Renal cortical epithelial cell (primary cell): Measurements from ENCODE around the gene LSM14B. TPM values are rescaled to one million over a fixed set of nuclear protein-coding genes. Genes with fewer than 3 reads are reported as not detected.
"Not testable (repeated sequence)": the region's sequence is repeated elsewhere in the genome, so short reads cannot be mapped to it uniquely, and the experiment has no call there.

Source experiments
- DNase-seq: peaks from one replicate; pipeline ENCODE4 v3.0.0-alpha.2; 2011; ENCODE audit warnings: low read depth
- total RNA-seq: library from RNA; depleted of rRNA; stranded (reverse); fragments of >200 nt; gene quantifications from 2 replicates; pipeline ENCODE4 v1.2.3, GENCODE V29; 2014

LSM14B gene
- total RNA-seq: 29.7 and 34.7 TPM in 2 replicates

- DNase-seq: peak; percentile 85
Observed at GRCh38 chr20:62121776-62122653, at the start of gene LSM14B. TSS of gene LSM14B (plus strand) at chr20:62122475. CDS start at chr20:62122667, 192 bp downstream.

- no peak for DNase-seq
Observed at GRCh38 chr20:62073323-62073722, 49.0 kb upstream of the LSM14B start.

GRCh38 chr20:62079166-62079565 lies 43.1 kb upstream of the LSM14B start:
- no peak for DNase-seq

- no peak for DNase-seq
Observed at GRCh38 chr20:62080249-62080990, 41.9 kb upstream of the LSM14B start.

- no peak for DNase-seq
Observed at GRCh38 chr20:62083312-62083711, 39.0 kb upstream of the LSM14B start.

GRCh38 chr20:62084224-62084623 lies 38.1 kb upstream of the LSM14B start:
- not testable (repeated sequence) for DNase-seq

- no peak for DNase-seq
Observed at GRCh38 chr20:62085206-62085605, 37.1 kb upstream of the LSM14B start.

GRCh38 chr20:62087227-62087626 lies 35.0 kb upstream of the LSM14B start:
- no peak for DNase-seq

- no peak for DNase-seq
Observed at GRCh38 chr20:62087632-62088031, 34.6 kb upstream of the LSM14B start.

- peak; percentile 84 for DNase-seq
Observed at GRCh38 chr20:62088258-62089127, 33.8 kb upstream of the LSM14B start.

- DNase-seq: no peak
Observed at GRCh38 chr20:62089393-62089792, 32.9 kb upstream of the LSM14B start.

GRCh38 chr20:62096421-62097380 lies 25.6 kb upstream of the LSM14B start:
- DNase-seq: no peak

GRCh38 chr20:62097881-62098407 lies 24.3 kb upstream of the LSM14B start:
- DNase-seq: no peak

- DNase-seq: no peak
Observed at GRCh38 chr20:62101078-62101477, 21.2 kb upstream of the LSM14B start.

GRCh38 chr20:62103508-62104233 lies 18.6 kb upstream of the LSM14B start:
- DNase-seq: no peak

- DNase-seq: no peak
Observed at GRCh38 chr20:62104234-62104789, 18.0 kb upstream of the LSM14B start.

- no peak for DNase-seq
Observed at GRCh38 chr20:62104791-62105345, 17.4 kb upstream of the LSM14B start.

GRCh38 chr20:62105592-62105991 lies 16.7 kb upstream of the LSM14B start:
- no peak for DNase-seq

GRCh38 chr20:62111148-62111547 lies 11.1 kb upstream of the LSM14B start:
- no peak for DNase-seq
